H7 (cell line): ENCODE data around the gene HMGN3. TPM values are rescaled to one million over a fixed set of nuclear protein-coding genes. Genes with fewer than 3 reads are reported as not detected.

Source experiments
- DNase-seq: peaks from one replicate; pipeline ENCODE4 v3.0.0; 2012
- H3K27me3 ChIP-seq: 2 replicates; pipeline ENCODE4 v1.6.0; 2011; ENCODE audit warnings: mild to moderate bottlenecking, low read length; ENCODE audit not compliant: control insufficient read depth, insufficient read depth
- H3K36me3 ChIP-seq: replicated peaks from 2 replicates; pipeline ENCODE4 v1.5.1; 2011; ENCODE audit warnings: low read length; ENCODE audit not compliant: control insufficient read depth, insufficient read depth
- H3K4me3 ChIP-seq: 2 replicates; pipeline ENCODE4 v1.5.1; 2011; ENCODE audit warnings: low read depth, mild to moderate bottlenecking, control low read depth, low read length, moderate library complexity; ENCODE audit not compliant: insufficient read depth
- total RNA-seq: library from RNA; depleted of rRNA; stranded (reverse); fragments of >200 nt; shearing (Covaris generic); gene quantifications from 2 replicates; pipeline ENCODE4 v1.2.3, GENCODE V29; 2014

HMGN3 gene
- total RNA-seq, 1 experiment from 2014 or later, result 89.6 TPM

DNA sequence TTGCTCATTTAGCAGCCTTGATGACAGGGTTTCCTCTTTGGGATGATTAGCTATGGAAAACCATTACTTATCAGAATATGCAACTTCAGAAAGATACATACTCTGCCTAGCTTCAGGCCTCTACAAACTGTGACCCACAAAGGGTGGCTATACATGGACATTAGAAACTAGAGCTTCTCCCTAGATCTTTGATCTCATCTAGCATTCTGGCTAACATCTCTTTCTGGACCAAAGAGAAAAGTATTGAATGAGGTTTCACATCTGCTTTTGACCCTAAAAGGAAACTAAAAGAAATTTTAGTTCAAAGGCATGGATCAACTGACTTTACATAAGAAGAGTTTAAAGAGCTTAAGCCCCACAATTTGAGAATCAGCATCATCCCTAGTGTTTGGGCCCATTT lies 12.4 kb upstream of the HMGN3 start:
- Histone ChIP-seq H3K27me3 (no peaks in the 10 kb centered on the region), H3K4me3 (no peak overlapping the region), H3K36me3 (no peaks in the 10 kb centered on the region)
- DNase-seq, result no peak

DNA sequence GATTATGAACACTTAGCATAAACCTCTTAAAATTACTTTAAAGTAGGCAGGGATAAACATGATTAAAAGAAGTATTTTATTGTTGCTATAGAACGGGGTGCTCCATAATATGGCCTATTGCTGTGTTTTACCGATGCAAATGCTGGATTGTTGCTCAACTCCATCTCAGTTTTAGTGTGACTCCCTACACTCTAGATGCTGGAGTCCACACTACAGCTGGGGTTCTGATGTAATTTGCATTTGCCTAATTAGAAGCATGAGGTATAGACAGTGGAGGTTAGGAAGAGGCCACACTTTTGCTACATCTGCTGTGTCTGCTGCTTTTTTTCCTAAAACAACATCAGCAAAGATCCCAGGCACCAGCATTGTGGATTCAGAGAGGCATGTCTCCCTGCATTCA lies 6.7 kb upstream of the HMGN3 start:
- Histone ChIP-seq H3K27me3 (no peaks in the 10 kb centered on the region), H3K4me3 (no peak overlapping the region), H3K36me3 (no peaks in the 10 kb centered on the region)
- DNase-seq, result no peak

DNA sequence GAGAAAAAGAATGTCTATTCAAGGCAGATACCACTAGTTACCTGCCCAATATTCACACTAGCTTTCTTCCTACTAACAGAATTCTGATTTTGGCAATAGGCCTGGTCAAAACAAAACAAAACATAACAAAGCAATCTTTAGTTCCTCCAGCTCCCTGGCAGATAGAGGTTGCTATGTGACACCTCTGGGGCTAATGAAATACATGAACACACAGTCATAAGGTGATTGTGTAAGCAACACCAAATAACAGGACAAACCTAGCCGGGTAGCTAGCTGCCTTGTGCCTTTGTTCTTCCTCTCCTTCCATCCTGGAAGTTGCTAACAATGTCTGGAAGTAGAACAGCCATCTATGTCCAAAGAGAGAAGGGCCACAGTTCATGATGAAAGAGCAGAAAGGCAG lies 6.0 kb upstream of the HMGN3 start:
- no peak for DNase-seq

DNA sequence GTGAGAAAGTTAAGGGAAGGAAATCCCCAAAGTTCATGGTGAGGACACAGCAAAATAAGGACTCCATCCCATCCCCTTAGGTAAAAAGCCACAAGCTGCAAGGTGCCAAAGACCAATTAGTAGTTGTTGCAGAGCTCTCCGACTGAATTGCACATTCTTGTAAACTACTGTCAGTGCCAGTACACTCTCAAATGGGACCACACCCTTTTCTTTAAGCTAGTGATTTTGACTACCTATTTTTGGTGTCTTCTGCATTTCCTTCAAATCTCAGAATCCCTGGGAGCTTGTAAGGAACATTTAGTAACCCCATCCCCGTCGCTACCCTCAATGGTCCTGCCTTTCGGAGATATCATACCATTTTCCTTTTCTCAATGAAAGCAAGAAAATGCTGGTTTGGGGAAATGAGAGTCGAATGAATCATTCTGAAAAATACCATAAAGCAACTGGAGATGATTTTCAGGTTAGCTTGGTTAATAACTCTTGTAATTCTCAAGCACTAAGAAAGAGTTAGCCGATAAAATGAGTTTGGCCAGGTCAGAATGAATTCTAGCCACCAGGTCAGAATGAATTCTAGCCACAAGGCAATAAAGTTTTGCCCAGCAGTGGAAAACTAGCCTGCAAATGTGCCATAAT lies 5.2 kb upstream of the HMGN3 start:
- H3K27me3 ChIP-seq, result no peaks in the 10 kb centered on the region

More for the DNA sequence above, 6.0 kb upstream of the HMGN3 start:
- Histone ChIP-seq H3K4me3 (no peak overlapping the region), H3K27me3 (no peaks in the 10 kb centered on the region), H3K36me3 (no peaks in the 10 kb centered on the region)

DNA sequence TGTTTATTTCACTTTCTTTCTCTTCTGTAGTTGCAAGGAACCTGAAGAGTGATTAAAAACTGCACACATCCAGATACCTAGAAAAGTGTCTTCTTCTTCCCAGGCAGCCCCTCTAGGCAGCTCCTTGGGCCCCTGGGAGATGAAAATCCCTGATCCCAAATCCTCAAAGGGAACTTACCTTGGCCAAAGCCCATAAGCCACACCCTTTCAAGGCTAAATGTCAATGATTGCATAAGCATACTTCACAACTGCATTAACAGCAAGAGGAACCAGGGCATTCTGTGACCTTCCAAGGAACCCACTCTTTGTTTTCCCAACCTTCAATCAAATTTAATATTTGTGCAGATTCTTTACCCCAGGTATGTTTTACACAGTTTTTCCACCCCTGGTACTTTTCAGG lies 4.4 kb upstream of the HMGN3 start:
- H3K4me3 ChIP-seq, result no peak overlapping the region
- DNase-seq, result no peak
- H3K27me3 ChIP-seq, result no peaks in the 10 kb centered on the region
- no peaks in the 10 kb centered on the region for H3K36me3 ChIP-seq

More for the DNA sequence above, 5.2 kb upstream of the HMGN3 start:
- DNase-seq, result no peak
- Histone ChIP-seq H3K36me3 (no peaks in the 10 kb centered on the region), H3K4me3 (no peak overlapping the region)

DNA sequence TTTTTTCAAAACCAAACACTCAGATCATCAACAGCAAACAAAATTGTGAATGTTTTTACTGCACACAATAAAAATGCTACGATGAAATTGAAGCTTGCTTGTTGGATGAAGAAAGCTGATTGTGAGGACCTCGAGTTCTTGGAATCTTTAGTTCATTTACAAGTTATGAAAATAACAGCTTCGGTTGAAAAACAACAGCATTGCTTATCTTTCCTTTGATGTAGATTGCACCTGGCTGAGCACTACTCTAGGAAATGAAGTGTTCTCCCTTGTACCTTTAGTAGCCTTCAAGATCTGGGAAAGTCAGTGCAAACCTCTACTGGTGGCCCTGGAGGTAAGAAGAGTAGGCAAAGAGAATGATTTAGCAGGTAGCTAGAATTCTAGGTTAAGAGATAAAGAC lies 2.2 kb upstream of the HMGN3 start:
- no peaks in the 10 kb centered on the region for H3K27me3 ChIP-seq
- no peak for DNase-seq
- no peaks in the 10 kb centered on the region for H3K36me3 ChIP-seq
- no peak overlapping the region for H3K4me3 ChIP-seq

DNA sequence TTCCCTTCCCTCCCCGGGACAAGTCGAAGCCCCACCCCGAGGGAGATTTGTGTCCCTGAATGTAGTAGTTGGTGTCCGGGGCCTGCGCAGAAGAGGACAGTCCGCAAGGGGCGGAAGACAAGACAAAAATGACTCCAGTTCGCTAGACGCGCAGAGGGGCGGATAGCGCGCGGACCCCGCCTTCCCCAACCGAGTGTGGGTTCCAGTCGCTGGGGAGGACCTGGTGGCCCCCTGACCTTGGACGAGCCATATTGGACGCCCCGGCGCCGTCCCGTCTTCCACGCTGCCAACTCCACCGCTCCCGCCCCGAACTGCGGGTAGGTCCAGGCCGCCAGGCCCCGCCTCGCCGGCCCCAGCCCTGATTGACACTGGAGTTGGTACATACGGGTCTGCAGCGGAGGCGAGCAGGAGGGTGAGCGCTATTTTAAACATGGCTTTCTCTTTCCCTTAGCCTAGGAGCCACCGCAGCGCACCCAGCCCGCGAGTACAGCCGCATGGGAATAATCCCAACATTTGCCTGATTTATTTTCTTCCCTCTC lies 802 bp downstream of the HMGN3 start:
- peak; percentile 92 for DNase-seq

DNA sequence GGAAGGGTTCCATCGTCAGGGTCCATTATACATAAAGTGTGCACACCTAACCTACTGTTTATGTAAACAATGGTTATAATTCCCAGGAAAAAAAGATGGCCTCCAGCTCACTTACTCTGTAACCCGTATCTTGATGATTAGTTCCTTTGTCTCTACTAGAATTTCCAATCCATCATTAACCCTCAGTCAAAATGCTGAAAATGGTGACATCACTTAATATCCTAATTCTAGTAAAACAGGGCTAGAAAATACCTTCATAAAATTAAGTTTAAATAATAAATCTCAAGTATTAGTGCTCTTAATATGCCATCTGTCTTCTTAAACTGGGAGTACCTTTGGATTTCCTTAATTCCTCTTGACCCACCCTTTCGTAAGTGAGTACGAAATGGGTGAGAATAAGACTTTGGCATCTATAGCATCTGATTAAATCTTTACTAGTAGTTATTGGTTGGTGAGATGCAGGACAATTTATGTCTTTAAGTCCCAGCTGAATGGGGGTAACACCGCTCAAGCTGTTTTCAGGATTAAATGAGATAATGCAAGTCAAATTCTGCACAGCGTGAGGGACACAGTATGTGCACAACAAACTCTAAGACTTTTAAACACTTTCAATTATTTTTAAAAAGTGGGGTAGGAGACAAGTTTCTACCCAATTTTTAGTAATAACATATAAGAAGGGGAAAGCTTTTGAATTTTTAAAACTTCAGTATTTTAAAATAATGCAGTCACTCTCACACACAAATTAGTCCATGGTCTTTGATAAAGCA lies 1.6 kb downstream of the HMGN3 start:
- H3K4me3 ChIP-seq, result peak overlapping the region; percentile 63
- DNase-seq, result no peak
- H3K27me3 ChIP-seq, result no peaks in the 10 kb centered on the region
- no peaks in the 10 kb centered on the region for H3K36me3 ChIP-seq

More for the DNA sequence above, 802 bp downstream of the HMGN3 start:
- H3K36me3 ChIP-seq, result no peaks in the 10 kb centered on the region
- peak overlapping the region; percentile 63 for H3K4me3 ChIP-seq
- H3K27me3 ChIP-seq, result no peaks in the 10 kb centered on the region

DNA sequence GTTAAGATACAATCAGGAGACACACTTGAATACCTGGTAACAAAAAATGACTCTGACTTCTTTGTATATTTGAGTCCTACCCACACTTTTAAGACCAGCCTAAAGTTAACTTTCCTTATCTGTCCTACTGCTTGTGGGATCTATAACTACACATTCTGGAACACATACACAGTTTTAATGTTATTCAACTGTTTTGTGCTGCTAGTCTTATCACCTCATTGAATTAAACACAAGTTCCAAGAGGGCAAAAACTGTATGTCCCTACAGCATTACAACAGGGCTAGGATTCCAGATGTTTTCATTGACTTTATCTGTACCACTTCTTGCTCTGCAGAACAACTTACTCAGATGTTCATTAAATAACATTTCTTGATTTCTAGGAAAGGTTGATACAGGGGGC lies 2.8 kb downstream of the HMGN3 start:
- no peak for DNase-seq
- no peaks in the 10 kb centered on the region for H3K27me3 ChIP-seq
- no peaks in the 10 kb centered on the region for H3K36me3 ChIP-seq
- no peak overlapping the region for H3K4me3 ChIP-seq

DNA sequence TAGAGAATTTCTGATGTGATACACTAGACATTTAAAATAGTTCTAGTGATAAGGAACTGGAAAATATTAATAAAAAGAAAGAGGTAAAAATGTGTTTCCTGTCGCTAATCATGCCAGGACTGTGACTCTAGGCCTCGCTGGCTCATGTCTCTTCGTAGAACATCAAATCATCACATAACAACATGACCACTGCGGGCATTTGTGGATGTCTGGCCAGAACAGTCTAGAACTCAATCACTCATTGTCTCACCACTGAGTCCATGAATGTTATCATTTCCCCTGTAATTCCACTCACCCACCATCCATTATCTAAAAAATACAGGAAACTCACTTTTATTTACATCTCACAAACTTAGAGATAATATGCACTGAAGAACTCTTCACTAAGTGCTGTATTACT lies 3.4 kb downstream of the HMGN3 start:
- H3K36me3 ChIP-seq, result no peaks in the 10 kb centered on the region
- no peak for DNase-seq
- H3K4me3 ChIP-seq, result no peak overlapping the region
- no peaks in the 10 kb centered on the region for H3K27me3 ChIP-seq

DNA sequence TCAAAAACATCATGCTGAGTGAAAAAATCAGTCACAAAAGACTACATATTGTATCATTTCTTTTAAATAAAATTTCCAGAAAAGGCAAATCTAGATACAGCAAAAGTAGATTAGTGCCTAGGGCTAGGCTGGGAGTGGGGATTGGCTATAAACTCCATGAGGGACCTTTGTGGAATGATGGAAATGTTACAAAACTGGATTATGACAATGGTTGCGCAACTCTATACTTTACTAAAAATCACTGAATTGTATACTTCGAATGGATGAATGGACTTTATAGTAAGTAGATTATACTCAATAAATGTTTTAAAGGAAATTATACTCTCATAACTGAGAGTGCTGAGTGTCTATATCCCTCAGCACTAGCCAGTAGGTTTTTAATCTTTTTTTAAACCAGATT lies 4.3 kb downstream of the HMGN3 start:
- no peak for DNase-seq

DNA sequence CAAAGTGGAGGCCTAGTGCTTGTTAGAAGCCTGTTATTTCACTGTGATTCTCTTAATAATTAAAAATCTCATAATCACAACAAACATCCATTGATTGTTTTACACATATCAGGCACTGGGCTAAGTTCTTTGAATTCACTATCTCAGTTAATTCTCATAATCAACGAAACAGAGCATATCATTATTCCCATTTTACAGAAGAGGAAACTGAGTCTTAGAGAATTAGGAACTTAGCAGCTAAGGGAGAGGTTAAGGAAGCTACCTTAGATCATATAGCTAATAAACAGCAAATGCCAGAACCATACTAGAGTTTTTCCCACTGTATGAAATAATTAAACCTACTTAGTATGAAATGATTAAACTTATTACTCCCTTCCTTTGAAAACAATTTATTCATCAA lies 7.0 kb downstream of the HMGN3 start:
- Histone ChIP-seq H3K4me3 (no peak overlapping the region), H3K27me3 (no peaks in the 10 kb centered on the region), H3K36me3 (no peaks in the 10 kb centered on the region)
- no peak for DNase-seq

More for the DNA sequence above, 4.3 kb downstream of the HMGN3 start:
- Histone ChIP-seq H3K27me3 (no peaks in the 10 kb centered on the region), H3K4me3 (no peak overlapping the region), H3K36me3 (no peaks in the 10 kb centered on the region)

DNA sequence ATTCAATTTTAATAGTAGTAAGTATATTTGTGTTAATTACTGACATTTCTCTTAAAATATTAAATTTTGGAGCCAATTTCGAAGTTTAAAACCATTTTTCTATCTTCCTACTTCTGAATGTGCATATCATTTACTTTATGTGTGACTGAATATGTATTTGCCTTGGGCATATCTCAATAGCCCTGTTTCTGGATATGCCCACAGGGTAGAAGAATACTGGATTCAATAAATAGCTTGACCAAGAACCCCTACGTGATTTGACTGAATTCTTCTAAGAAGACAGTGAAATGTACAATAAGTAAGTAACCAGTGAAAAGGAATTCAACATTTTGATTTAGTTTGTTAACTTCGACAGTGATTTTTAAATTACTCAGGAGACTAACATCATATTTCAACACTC lies 7.8 kb downstream of the HMGN3 start:
- H3K4me3 ChIP-seq, result no peak overlapping the region
- no peak for DNase-seq
- no peaks in the 10 kb centered on the region for H3K27me3 ChIP-seq
- no peaks in the 10 kb centered on the region for H3K36me3 ChIP-seq

DNA sequence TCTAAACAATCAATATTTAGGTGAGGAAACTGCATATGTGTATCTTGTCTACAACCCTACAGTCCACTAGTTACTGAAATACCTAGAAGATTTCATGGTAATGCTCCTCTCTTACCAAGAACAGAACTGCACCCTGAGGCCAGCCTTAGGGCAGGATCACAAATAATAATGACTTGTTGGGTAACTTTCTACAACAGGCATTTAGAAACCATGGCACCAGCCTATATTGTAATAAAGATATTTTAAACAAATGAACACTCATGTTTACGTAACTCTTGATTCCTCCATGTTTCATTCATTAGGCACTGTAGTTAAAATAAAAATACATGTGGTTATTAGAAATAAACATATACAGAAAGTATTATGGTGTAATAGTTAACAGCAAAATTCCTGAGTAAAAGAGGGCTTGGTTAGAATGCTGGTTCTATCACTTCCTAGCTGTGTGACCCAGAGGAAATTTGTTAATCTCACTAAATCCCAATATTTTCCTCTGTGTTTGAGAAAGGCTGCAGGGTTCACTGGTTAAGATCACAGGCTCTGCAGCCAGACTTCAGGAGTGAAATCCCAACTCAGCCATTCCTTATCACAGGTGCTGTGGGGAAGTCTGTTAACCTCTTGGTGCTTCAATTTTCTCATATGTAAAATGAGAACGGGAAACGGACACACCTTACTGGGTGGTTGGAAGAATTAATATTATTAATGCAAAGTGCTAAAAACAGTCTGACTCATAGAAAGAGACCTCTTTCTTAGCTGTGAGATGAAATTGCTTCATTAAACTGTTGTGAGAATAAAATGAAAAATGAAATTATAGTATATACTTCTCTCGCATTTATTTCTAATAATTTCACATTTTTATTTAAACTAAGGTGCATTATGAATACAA lies 8.5 kb downstream of the HMGN3 start:
- H3K27me3 ChIP-seq, result no peaks in the 10 kb centered on the region

More for the DNA sequence above, 8.5 kb downstream of the HMGN3 start:
- H3K36me3 ChIP-seq, result no peaks in the 10 kb centered on the region
- no peak for DNase-seq
- no peak overlapping the region for H3K4me3 ChIP-seq
